ENCODE measurements around the gene SCYGR4. TPM values are rescaled to one million over a fixed set of nuclear protein-coding genes. Genes with fewer than 3 reads are reported as not detected.

The SCYGR4 gene
- not detected for total RNA-seq

GRCh38 chr2:227617316-227618230 lies at the start of gene SCYGR4:
TSS of gene SCYGR4 (plus strand) at chr2:227617498. CDS start at chr2:227617498, 0 bp downstream.
- Mint-ChIP-seq H3K9me3 (ENCODE audit: insufficient read depth) (no peaks in the 10 kb centered on the region), H3K27me3 (ENCODE audit: low read depth) (peaks cover 13% of the 10 kb centered on the region), H3K36me3 (ENCODE audit: low read depth) (no peaks in the 10 kb centered on the region), H3K4me3 (no peak within 1 kb of the TSS), H3K27ac (no peak within 1 kb of the TSS), H3K4me1 (ENCODE audit: low read depth) (no peaks in the 10 kb centered on the region)
- POLR2A ChIA-PET, result no interaction called here
- CTCF ChIA-PET, result no interaction called here
- no peak for DNase-seq
- no peak for ATAC-seq

GRCh38 chr2:227568852-227569169 lies 48.5 kb upstream of the SCYGR4 start:
- no peak for ATAC-seq
- CTCF ChIA-PET, result no interaction called here
- Mint-ChIP-seq H3K36me3 (ENCODE audit: low read depth) (no peaks in the 10 kb centered on the region), H3K27ac (no peak overlapping the region), H3K4me1 (ENCODE audit: low read depth) (no peaks in the 10 kb centered on the region), H3K27me3 (ENCODE audit: low read depth) (peaks cover 5% of the 10 kb centered on the region), H3K9me3 (ENCODE audit: insufficient read depth) (no peaks in the 10 kb centered on the region), H3K4me3 (no peak overlapping the region)
- DNase-seq, result no peak
- POLR2A ChIA-PET, result no interaction called here

- no peaks in the 10 kb centered on the region for H3K9me3 Mint-ChIP-seq (ENCODE audit: insufficient read depth)
- ATAC-seq, result no peak
- ChIA-PET POLR2A (no interaction called here), CTCF (no interaction called here)
- H3K36me3 Mint-ChIP-seq (ENCODE audit: low read depth), result no peaks in the 10 kb centered on the region
- no peak for DNase-seq
- H3K4me3 Mint-ChIP-seq, result no peak overlapping the region
- H3K4me1 Mint-ChIP-seq (ENCODE audit: low read depth), result no peaks in the 10 kb centered on the region
- no peak overlapping the region for H3K27ac Mint-ChIP-seq
- H3K27me3 Mint-ChIP-seq (ENCODE audit: low read depth), result peaks cover 5% of the 10 kb centered on the region
Observed at GRCh38 chr2:227570615-227571014, 46.7 kb upstream of the SCYGR4 start.

GRCh38 chr2:227576110-227576509 lies 41.2 kb upstream of the SCYGR4 start:
- ChIA-PET CTCF (no interaction called here), POLR2A (no interaction called here)
- Mint-ChIP-seq H3K36me3 (ENCODE audit: low read depth) (no peaks in the 10 kb centered on the region), H3K9me3 (ENCODE audit: insufficient read depth) (no peaks in the 10 kb centered on the region), H3K4me3 (no peak overlapping the region), H3K27me3 (ENCODE audit: low read depth) (peaks cover 31% of the 10 kb centered on the region), H3K27ac (no peak overlapping the region), H3K4me1 (ENCODE audit: low read depth) (no peaks in the 10 kb centered on the region)
- DNase-seq (no peak), ATAC-seq (no peak)

GRCh38 chr2:227576812-227577211 lies 40.5 kb upstream of the SCYGR4 start:
- Mint-ChIP-seq H3K36me3 (ENCODE audit: low read depth) (no peaks in the 10 kb centered on the region), H3K4me1 (ENCODE audit: low read depth) (no peaks in the 10 kb centered on the region), H3K9me3 (ENCODE audit: insufficient read depth) (no peaks in the 10 kb centered on the region), H3K27me3 (ENCODE audit: low read depth) (peaks cover 34% of the 10 kb centered on the region), H3K27ac (no peak overlapping the region), H3K4me3 (no peak overlapping the region)
- POLR2A ChIA-PET, result no interaction called here
- ATAC-seq, result no peak
- CTCF ChIA-PET, result no interaction called here
- no peak for DNase-seq

- no peak overlapping the region for H3K4me3 Mint-ChIP-seq
- ChIA-PET POLR2A (no interaction called here), CTCF (no interaction called here)
- DNase-seq, result no peak
- H3K27ac Mint-ChIP-seq, result no peak overlapping the region
- H3K4me1 Mint-ChIP-seq (ENCODE audit: low read depth), result no peaks in the 10 kb centered on the region
- no peak for ATAC-seq
- H3K36me3 Mint-ChIP-seq (ENCODE audit: low read depth), result no peaks in the 10 kb centered on the region
- peaks cover 37% of the 10 kb centered on the region for H3K27me3 Mint-ChIP-seq (ENCODE audit: low read depth)
- peaks cover 6% of the 10 kb centered on the region for H3K9me3 Mint-ChIP-seq (ENCODE audit: insufficient read depth)
Observed at GRCh38 chr2:227577555-227577954, 39.7 kb upstream of the SCYGR4 start.

GRCh38 chr2:227578642-227579041 lies 38.7 kb upstream of the SCYGR4 start:
- ChIA-PET POLR2A (no interaction called here), CTCF (interaction anchor here (0.7 to 1.6 kb wide), 3 partner anchors 24 to 173 kb away, joined by 3 to 4 read pairs (median 3); no protein-coding TSS in a partner anchor)
- Mint-ChIP-seq H3K27ac (no peak overlapping the region), H3K36me3 (ENCODE audit: low read depth) (no peaks in the 10 kb centered on the region), H3K27me3 (ENCODE audit: low read depth) (peaks cover 34% of the 10 kb centered on the region), H3K4me3 (no peak overlapping the region), H3K9me3 (ENCODE audit: insufficient read depth) (peaks cover 10% of the 10 kb centered on the region), H3K4me1 (ENCODE audit: low read depth) (no peaks in the 10 kb centered on the region)
- ATAC-seq (no peak), DNase-seq (no peak)

- H3K36me3 Mint-ChIP-seq (ENCODE audit: low read depth), result no peaks in the 10 kb centered on the region
- ATAC-seq, result no peak
- ChIA-PET CTCF (interaction anchor here (0.7 kb wide), 1 partner anchor 81 kb away, joined by 3 read pairs; no protein-coding TSS in a partner anchor), POLR2A (no interaction called here)
- peaks cover 34% of the 10 kb centered on the region for H3K27me3 Mint-ChIP-seq (ENCODE audit: low read depth)
- DNase-seq, result no peak
- no peak overlapping the region for H3K4me3 Mint-ChIP-seq
- H3K9me3 Mint-ChIP-seq (ENCODE audit: insufficient read depth), result peaks cover 10% of the 10 kb centered on the region
- H3K27ac Mint-ChIP-seq, result no peak overlapping the region
- no peaks in the 10 kb centered on the region for H3K4me1 Mint-ChIP-seq (ENCODE audit: low read depth)
Observed at GRCh38 chr2:227579791-227580190, 37.5 kb upstream of the SCYGR4 start.

- ATAC-seq, result no peak
Observed at GRCh38 chr2:227582369-227582768, 34.9 kb upstream of the SCYGR4 start.

GRCh38 chr2:227592694-227593387 lies 24.5 kb upstream of the SCYGR4 start:
- Mint-ChIP-seq H3K27me3 (ENCODE audit: low read depth) (peaks cover 26% of the 10 kb centered on the region), H3K4me3 (no peak overlapping the region), H3K27ac (no peak overlapping the region), H3K9me3 (ENCODE audit: insufficient read depth) (no peaks in the 10 kb centered on the region), H3K4me1 (ENCODE audit: low read depth) (peaks cover 12% of the 10 kb centered on the region), H3K36me3 (ENCODE audit: low read depth) (no peaks in the 10 kb centered on the region)
- ATAC-seq, result peak; percentile 49
- ChIA-PET CTCF (interaction anchor here (1.4 kb wide), 1 partner anchor 27 kb away, joined by 3 read pairs; no protein-coding TSS in a partner anchor), POLR2A (no interaction called here)
- no peak for DNase-seq

More at GRCh38 chr2:227582369-227582768, 34.9 kb upstream of the SCYGR4 start:
- Mint-ChIP-seq H3K27ac (no peak overlapping the region), H3K36me3 (ENCODE audit: low read depth) (no peaks in the 10 kb centered on the region), H3K27me3 (ENCODE audit: low read depth) (peaks cover 31% of the 10 kb centered on the region), H3K9me3 (ENCODE audit: insufficient read depth) (peaks cover 10% of the 10 kb centered on the region), H3K4me1 (ENCODE audit: low read depth) (no peaks in the 10 kb centered on the region), H3K4me3 (no peak overlapping the region)
- ChIA-PET POLR2A (no interaction called here), CTCF (no interaction called here)
- DNase-seq, result no peak

- CTCF ChIA-PET, result no interaction called here
- no peak overlapping the region for H3K4me3 Mint-ChIP-seq
- ATAC-seq (no peak), DNase-seq (no peak)
- POLR2A ChIA-PET, result no interaction called here
- H3K27me3 Mint-ChIP-seq (ENCODE audit: low read depth), result peaks cover 16% of the 10 kb centered on the region
- no peaks in the 10 kb centered on the region for H3K9me3 Mint-ChIP-seq (ENCODE audit: insufficient read depth)
- H3K4me1 Mint-ChIP-seq (ENCODE audit: low read depth), result peaks cover 12% of the 10 kb centered on the region
- H3K27ac Mint-ChIP-seq, result no peak overlapping the region
- H3K36me3 Mint-ChIP-seq (ENCODE audit: low read depth), result no peaks in the 10 kb centered on the region
Observed at GRCh38 chr2:227595797-227596196, 21.5 kb upstream of the SCYGR4 start.

- no peaks in the 10 kb centered on the region for H3K36me3 Mint-ChIP-seq (ENCODE audit: low read depth)
Observed at GRCh38 chr2:227597036-227597435, 20.3 kb upstream of the SCYGR4 start.

More at GRCh38 chr2:227597036-227597435, 20.3 kb upstream of the SCYGR4 start:
- Mint-ChIP-seq H3K4me3 (no peak overlapping the region), H3K27ac (no peak overlapping the region), H3K27me3 (ENCODE audit: low read depth) (peaks cover 16% of the 10 kb centered on the region), H3K9me3 (ENCODE audit: insufficient read depth) (no peaks in the 10 kb centered on the region), H3K4me1 (ENCODE audit: low read depth) (peaks cover 12% of the 10 kb centered on the region)
- ATAC-seq (no peak), DNase-seq (no peak)
- ChIA-PET POLR2A (no interaction called here), CTCF (no interaction called here)
